DOHH2 (cell line): ENCODE measurements around the gene PRELID1.

ENCODE experiments used
- H3F3A ChIP-seq: fragments of 200-600 bp; sonication (generic), shearing (Covaris generic); 2 replicates; pipeline ENCODE4 v1.6.0; 2016; ENCODE audit warnings: antibody characterized with exemption, mild to moderate bottlenecking; ENCODE audit not compliant: control insufficient read depth, insufficient read depth
- H3K27ac ChIP-seq: fragments of 200-600 bp; sonication (generic); 2 replicates; pipeline ENCODE4 v1.5.1; 2014; ENCODE audit warnings: low read depth, mild to moderate bottlenecking, low read length, moderate library complexity
- H3K27me3 ChIP-seq: fragments of 200-600 bp; sonication (generic); 2 replicates; pipeline ENCODE4 v1.6.1; 2014; ENCODE audit warnings: mild to moderate bottlenecking, low read length, mixed read lengths; ENCODE audit not compliant: control insufficient read depth
- H3K36me3 ChIP-seq: fragments of 200-600 bp; sonication (generic); 2 replicates; pipeline ENCODE4 v1.6.1; 2014; ENCODE audit warnings: mild to moderate bottlenecking, low read length, moderate library complexity, mixed read lengths; ENCODE audit not compliant: control insufficient read depth
- H3K4me1 ChIP-seq: fragments of 200-600 bp; sonication (generic); 2 replicates; pipeline ENCODE4 v1.6.1; 2014; ENCODE audit warnings: mild to moderate bottlenecking, low read length, mixed read lengths; ENCODE audit not compliant: control insufficient read depth
- H3K4me2 ChIP-seq: fragments of 200-600 bp; sonication (generic); 2 replicates; pipeline ENCODE4 v1.6.0; 2014; ENCODE audit warnings: mild to moderate bottlenecking, low read length, moderate library complexity
- H3K4me3 ChIP-seq: fragments of 200-600 bp; sonication (generic); 2 replicates; pipeline ENCODE4 v1.5.1; 2014; ENCODE audit warnings: mild to moderate bottlenecking, low read length, mixed read lengths
- H3K79me2 ChIP-seq: fragments of 200-600 bp; sonication (generic); 2 replicates; pipeline ENCODE4 v1.6.1; 2014; ENCODE audit warnings: mild to moderate bottlenecking, low read length, mixed read lengths; ENCODE audit not compliant: control insufficient read depth
- H3K9me2 ChIP-seq: fragments of 200-600 bp; sonication (generic); replicated peaks from 2 replicates; pipeline ENCODE4 v1.6.1; 2014; ENCODE audit warnings: mild to moderate bottlenecking, low read length, mixed read lengths; ENCODE audit not compliant: control insufficient read depth
- H3K9me3 ChIP-seq: fragments of 200-600 bp; sonication (generic); 2 replicates; pipeline ENCODE4 v1.6.1; 2014; ENCODE audit warnings: antibody characterized with exemption, low read length, mixed read lengths; ENCODE audit not compliant: control insufficient read depth, insufficient read depth
- H4K20me1 ChIP-seq: fragments of 200-600 bp; sonication (generic); 2 replicates; pipeline ENCODE4 v1.6.0; 2014; ENCODE audit warnings: low read depth, mild to moderate bottlenecking, antibody characterized with exemption, low read length, moderate library complexity; ENCODE audit not compliant: control insufficient read depth, insufficient read depth
- EZH2phosphoT487 ChIP-seq: fragments of 200-600 bp; sonication (generic); IDR thresholded peaks from 2 replicates; pipeline ENCODE4 v1.6.1; 2017; ENCODE audit warnings: borderline replicate concordance, mild to moderate bottlenecking, antibody characterized with exemption, low read length, moderate library complexity, mixed read lengths
- TF ChIP-seq, protein P1 (sequence below): fragments of 200-600 bp; sonication (generic); IDR thresholded peaks from one replicate; pipeline ENCODE4 v1.5.1; 2014; ENCODE audit warnings: antibody characterized with exemption, mild to moderate bottlenecking, low read depth, low read length; ENCODE audit not compliant: poor library complexity, severe bottlenecking

The PRELID1 gene

DNA sequence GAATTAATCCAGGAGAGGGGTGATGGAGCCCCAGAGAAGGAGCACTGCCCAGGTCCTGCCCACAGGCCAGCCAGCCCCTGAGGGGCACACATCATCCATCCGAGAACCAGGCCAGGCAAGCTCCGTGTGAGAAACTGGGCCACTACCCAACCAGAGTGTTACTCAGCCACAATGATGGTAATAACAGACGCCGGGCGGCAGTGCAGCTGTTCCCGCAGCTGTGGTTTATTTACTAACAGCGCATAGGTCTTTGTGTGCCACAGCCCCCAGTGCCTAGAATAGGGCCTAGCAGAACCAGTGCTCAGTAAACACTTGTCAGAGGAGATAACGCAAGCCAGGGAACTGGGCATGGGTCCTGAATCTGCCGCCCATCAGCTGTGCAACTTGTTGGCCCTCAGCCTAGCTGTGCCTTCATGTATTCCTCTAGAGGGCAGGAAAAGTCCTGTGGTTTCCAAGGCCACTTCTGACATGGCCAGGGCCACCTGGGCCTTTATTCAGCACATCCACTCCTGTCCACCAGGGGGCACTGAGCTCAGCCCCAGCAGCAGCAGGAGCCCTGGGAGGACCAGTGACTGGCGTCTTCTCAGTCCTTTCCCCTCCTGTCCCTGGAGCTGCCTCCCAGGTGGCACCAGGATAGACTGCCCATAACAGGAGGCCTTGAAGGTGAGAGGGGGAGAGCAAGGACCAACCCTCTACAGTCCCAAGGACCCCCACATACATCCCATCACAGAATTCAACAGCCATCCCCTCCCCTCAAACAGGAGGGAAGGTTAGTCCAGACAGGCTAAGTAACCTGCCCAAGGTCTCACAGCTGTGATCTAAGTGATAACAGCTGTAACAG lies 6.0 kb downstream of the PRELID1 start:
- peak overlapping the region; percentile 83 for H3K4me3 ChIP-seq
- TF ChIP-seq, protein P1, sequence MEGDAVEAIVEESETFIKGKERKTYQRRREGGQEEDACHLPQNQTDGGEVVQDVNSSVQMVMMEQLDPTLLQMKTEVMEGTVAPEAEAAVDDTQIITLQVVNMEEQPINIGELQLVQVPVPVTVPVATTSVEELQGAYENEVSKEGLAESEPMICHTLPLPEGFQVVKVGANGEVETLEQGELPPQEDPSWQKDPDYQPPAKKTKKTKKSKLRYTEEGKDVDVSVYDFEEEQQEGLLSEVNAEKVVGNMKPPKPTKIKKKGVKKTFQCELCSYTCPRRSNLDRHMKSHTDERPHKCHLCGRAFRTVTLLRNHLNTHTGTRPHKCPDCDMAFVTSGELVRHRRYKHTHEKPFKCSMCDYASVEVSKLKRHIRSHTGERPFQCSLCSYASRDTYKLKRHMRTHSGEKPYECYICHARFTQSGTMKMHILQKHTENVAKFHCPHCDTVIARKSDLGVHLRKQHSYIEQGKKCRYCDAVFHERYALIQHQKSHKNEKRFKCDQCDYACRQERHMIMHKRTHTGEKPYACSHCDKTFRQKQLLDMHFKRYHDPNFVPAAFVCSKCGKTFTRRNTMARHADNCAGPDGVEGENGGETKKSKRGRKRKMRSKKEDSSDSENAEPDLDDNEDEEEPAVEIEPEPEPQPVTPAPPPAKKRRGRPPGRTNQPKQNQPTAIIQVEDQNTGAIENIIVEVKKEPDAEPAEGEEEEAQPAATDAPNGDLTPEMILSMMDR: peak; percentile 98
- TF ChIP-seq EZH2phosphoT487: no peak
- peaks cover 21% of the 10 kb centered on the region for H4K20me1 ChIP-seq
- no peaks in the 10 kb centered on the region for H3K27me3 ChIP-seq
- H3K9me2 ChIP-seq: no peaks in the 10 kb centered on the region
- peaks cover 16% of the 10 kb centered on the region for H3F3A ChIP-seq
- H3K36me3 ChIP-seq: peaks cover 69% of the 10 kb centered on the region
- no peaks in the 10 kb centered on the region for H3K9me3 ChIP-seq
- H3K79me2 ChIP-seq: peaks cover 50% of the 10 kb centered on the region
- peaks cover 73% of the 10 kb centered on the region for H3K4me1 ChIP-seq
- H3K4me2 ChIP-seq: peak overlapping the region; percentile 94
- H3K27ac ChIP-seq: peak overlapping the region; percentile 49

DNA sequence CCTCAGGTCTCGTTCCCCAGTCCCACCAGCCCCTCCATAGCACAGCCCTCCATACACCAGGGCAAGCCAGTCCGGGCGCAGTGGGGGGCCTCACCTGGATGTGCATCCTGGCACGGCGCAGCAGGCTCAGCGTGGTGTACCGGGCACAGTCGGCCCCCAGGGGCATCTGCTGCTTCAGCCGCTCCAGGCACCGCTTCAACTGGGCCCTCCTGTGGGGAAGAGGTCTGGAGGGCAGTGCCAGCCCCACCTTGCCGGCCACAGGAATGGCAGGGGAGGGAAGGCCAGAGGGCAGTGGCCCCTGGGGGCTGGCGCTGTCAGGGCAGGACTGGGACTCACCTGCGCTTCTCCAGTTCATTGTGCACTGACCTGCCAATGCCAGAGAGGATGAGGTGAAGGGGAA lies 6.7 kb downstream of the PRELID1 start:
- Histone ChIP-seq H3K4me3 (peak overlapping the region; percentile 83), H3K36me3 (peaks cover 62% of the 10 kb centered on the region), H3K27me3 (no peaks in the 10 kb centered on the region), H3K9me3 (no peaks in the 10 kb centered on the region), H3K4me1 (peaks cover 66% of the 10 kb centered on the region), H4K20me1 (peaks cover 13% of the 10 kb centered on the region), H3K9me2 (no peaks in the 10 kb centered on the region), H3F3A (peaks cover 16% of the 10 kb centered on the region), H3K79me2 (peaks cover 42% of the 10 kb centered on the region), H3K27ac (peak overlapping the region; percentile 49), H3K4me2 (peak overlapping the region; percentile 94)
- TF ChIP-seq EZH2phosphoT487: no peak
- TF ChIP-seq, protein P1: no peak

DNA sequence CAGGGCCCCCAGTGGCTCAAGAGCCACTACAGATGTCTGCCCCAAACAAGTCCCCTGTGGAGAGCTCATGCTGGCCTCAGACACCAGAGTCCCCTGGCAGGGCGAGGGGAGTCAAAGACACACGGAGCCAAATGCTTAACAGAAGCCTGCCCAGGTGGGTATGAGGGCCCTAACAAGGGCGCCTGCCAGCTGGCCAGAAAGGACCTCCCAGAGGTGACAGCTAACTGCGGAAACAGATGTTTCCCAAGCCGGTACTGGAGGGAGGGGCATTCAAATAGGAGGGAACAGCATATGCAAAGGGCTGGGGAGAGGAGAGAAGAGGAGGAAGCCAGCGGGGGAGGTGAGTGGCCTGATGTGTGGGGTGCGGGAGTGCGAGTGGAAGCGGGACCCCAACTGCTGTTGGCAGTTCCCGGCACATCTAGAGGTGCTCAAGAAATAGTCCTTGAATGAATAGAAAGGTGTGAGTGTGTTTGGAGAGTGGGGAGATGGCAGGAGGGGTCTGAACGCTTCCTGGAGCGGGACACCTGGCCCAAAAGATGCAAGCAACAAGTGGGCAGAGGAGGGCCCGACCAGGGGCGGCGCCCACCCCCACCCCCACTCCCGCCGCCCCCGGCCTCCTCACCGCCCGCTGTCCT lies 7.3 kb downstream of the PRELID1 start:
- Histone ChIP-seq H3F3A (peaks cover 16% of the 10 kb centered on the region), H3K4me3 (peak overlapping the region; percentile 83), H3K4me1 (peaks cover 61% of the 10 kb centered on the region), H3K79me2 (peaks cover 37% of the 10 kb centered on the region), H3K27me3 (no peaks in the 10 kb centered on the region), H3K9me2 (no peaks in the 10 kb centered on the region), H3K4me2 (peak overlapping the region; percentile 94), H3K27ac (peak overlapping the region; percentile 84), H4K20me1 (peaks cover 13% of the 10 kb centered on the region), H3K9me3 (no peaks in the 10 kb centered on the region), H3K36me3 (peaks cover 56% of the 10 kb centered on the region)
- no peak for TF ChIP-seq EZH2phosphoT487
- TF ChIP-seq, protein P1: no peak
